ENCODE measurements around the gene KLK4.

Gene KLK4

GRCh38 chr19:50912727-50913716 lies 1.8 kb upstream of the KLK4 start:
- no peaks in the 10 kb centered on the region for H4K20me1 ChIP-seq (ENCODE audit: insufficient read depth)
- no peak overlapping the region for H3K4me2 ChIP-seq
- no peaks in the 10 kb centered on the region for H3K36me3 ChIP-seq (ENCODE audit: insufficient read depth)
- no peaks in the 10 kb centered on the region; the same call in 1 of the 2 replicates for H3K27me3 ChIP-seq (ENCODE audit: insufficient read depth, low read depth)
- H3K9ac ChIP-seq = no peak overlapping the region
- H3K4me3 ChIP-seq (IDR thresholded peaks at IDR 0.05; ENCODE audit: insufficient read depth, low read depth, low read length) = no peak overlapping the region
- H3K4me1 ChIP-seq (ENCODE audit: low read depth, poor library complexity, severe bottlenecking) = no peaks in the 10 kb centered on the region
- no peak overlapping the region for H2AFZ ChIP-seq (ENCODE audit: low read depth)
- no peak overlapping the region for H3K27ac ChIP-seq
- H3K79me2 ChIP-seq (ENCODE audit: insufficient read depth, low read depth) = no peaks in the 10 kb centered on the region
- TF ChIP-seq CTCF (conservative IDR thresholded peaks at IDR 0.05; ENCODE audit: low read depth, low read length) = no peak

GRCh38 chr19:50912102-50912599 lies 956 bp upstream of the KLK4 start:
- Histone ChIP-seq H3K79me2 (ENCODE audit: insufficient read depth, low read depth) (no peaks in the 10 kb centered on the region), H4K20me1 (ENCODE audit: insufficient read depth) (no peaks in the 10 kb centered on the region), H3K9ac (no peak overlapping the region), H3K27ac (no peak overlapping the region), H2AFZ (ENCODE audit: low read depth) (no peak overlapping the region), H3K4me2 (no peak overlapping the region), H3K4me3 (IDR thresholded peaks at IDR 0.05; ENCODE audit: insufficient read depth, low read depth, low read length) (no peak overlapping the region), H3K27me3 (ENCODE audit: insufficient read depth, low read depth) (no peaks in the 10 kb centered on the region; the same call in 1 of the 2 replicates), H3K36me3 (ENCODE audit: insufficient read depth) (no peaks in the 10 kb centered on the region), H3K4me1 (ENCODE audit: low read depth, poor library complexity, severe bottlenecking) (no peaks in the 10 kb centered on the region)
- TF ChIP-seq CTCF (conservative IDR thresholded peaks at IDR 0.05; ENCODE audit: low read depth, low read length) = no peak

GRCh38 chr19:50910722-50911121 lies 473 bp downstream of the KLK4 start:
- Histone ChIP-seq H3K27me3 (ENCODE audit: insufficient read depth, low read depth) (no peaks in the 10 kb centered on the region; the same call in 1 of the 2 replicates), H3K79me2 (ENCODE audit: insufficient read depth, low read depth) (no peaks in the 10 kb centered on the region), H2AFZ (ENCODE audit: low read depth) (no peak overlapping the region), H3K36me3 (ENCODE audit: insufficient read depth) (no peaks in the 10 kb centered on the region), H3K9ac (no peak overlapping the region), H3K4me2 (no peak overlapping the region), H4K20me1 (ENCODE audit: insufficient read depth) (no peaks in the 10 kb centered on the region), H3K4me3 (IDR thresholded peaks at IDR 0.05; ENCODE audit: insufficient read depth, low read depth, low read length) (no peak overlapping the region), H3K4me1 (ENCODE audit: low read depth, poor library complexity, severe bottlenecking) (no peaks in the 10 kb centered on the region), H3K27ac (no peak overlapping the region)
- no peak for TF ChIP-seq CTCF (conservative IDR thresholded peaks at IDR 0.05; ENCODE audit: low read depth, low read length)

GRCh38 chr19:50909240-50910070 lies 1.7 kb downstream of the KLK4 start:
- H3K27ac ChIP-seq = no peak overlapping the region
- no peak overlapping the region for H2AFZ ChIP-seq (ENCODE audit: low read depth)
- H3K79me2 ChIP-seq (ENCODE audit: insufficient read depth, low read depth) = no peaks in the 10 kb centered on the region
- TF ChIP-seq CTCF (conservative IDR thresholded peaks at IDR 0.05; ENCODE audit: low read depth, low read length) = no peak
- no peak overlapping the region for H3K9ac ChIP-seq
- H3K36me3 ChIP-seq (ENCODE audit: insufficient read depth) = no peaks in the 10 kb centered on the region
- no peaks in the 10 kb centered on the region for H4K20me1 ChIP-seq (ENCODE audit: insufficient read depth)
- no peak overlapping the region for H3K4me2 ChIP-seq
- no peak overlapping the region for H3K4me3 ChIP-seq (IDR thresholded peaks at IDR 0.05; ENCODE audit: insufficient read depth, low read depth, low read length)
- H3K27me3 ChIP-seq (ENCODE audit: insufficient read depth, low read depth) = no peaks in the 10 kb centered on the region; the same call in 1 of the 2 replicates
- no peaks in the 10 kb centered on the region for H3K4me1 ChIP-seq (ENCODE audit: low read depth, poor library complexity, severe bottlenecking)
